GM12865 (cell line): ENCODE measurements around the gene NAA15.

ENCODE experiments used
- DNase-seq: peaks from one replicate; pipeline ENCODE4 v3.0.0; 2010; ENCODE audit warnings: low read depth
- H3K4me3 ChIP-seq: 2 replicates; pipeline ENCODE4 v1.5.1; 2011; ENCODE audit warnings: mild to moderate bottlenecking, low read depth, low read length, control low read depth
- CTCF ChIP-seq: IDR thresholded peaks from 2 replicates; pipeline ENCODE4 v1.5.1; 2011; ENCODE audit warnings: low read length, control low read depth, low read depth, inconsistent platforms; ENCODE audit not compliant: insufficient read depth; ENCODE audit errors: missing control alignments

NAA15 gene

GRCh38 chr4:139278912-139279759 is 22.2 kb upstream of the NAA15 start:
- TF ChIP-seq CTCF: no peak
- DNase-seq: no peak
- no peak overlapping the region for H3K4me3 ChIP-seq

DNA sequence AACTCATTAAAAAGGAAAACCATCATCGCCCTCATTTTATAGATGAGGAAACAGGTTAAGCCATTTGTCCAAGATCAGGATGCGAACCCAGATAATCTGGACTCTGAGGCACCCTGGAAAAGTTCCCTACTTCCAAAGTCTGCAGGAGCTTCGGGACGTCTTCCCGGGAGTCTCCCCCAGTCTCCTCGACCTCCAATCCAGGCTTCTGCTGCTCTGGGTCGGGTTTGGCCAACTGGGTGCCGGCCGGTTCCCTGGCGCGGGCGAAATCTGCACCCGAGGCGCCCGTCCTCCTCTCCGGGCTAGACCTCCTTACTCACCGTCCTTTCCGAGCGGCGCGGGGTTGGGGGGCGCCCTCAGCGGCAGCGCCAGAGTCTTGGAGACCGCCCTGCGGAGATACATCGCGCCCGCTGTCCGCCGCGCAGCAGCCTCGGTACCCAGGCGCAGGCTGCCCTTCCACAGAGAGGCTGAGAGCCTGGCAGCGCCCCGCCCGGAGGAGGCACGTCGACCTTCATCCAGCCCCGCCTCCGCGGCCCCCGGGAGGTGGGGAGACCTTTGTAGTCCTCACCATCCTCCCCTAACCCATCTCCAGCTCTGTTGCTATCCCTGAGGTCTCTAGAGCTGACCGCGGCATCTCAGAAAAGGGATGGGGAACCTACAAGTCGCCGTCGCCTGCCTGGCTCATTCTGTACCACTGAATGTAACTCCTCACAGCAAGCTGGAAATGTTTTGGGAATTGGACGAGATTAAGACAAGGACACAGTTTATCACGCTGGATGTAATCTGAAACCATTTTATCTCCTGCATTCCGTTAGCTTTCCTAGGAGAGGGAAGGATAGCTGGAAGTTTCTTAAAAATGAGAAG is 21.3 kb upstream of the NAA15 start, which contains the start of gene MGARP:
TSS of gene MGARP (minus strand) at position 466 of the 861 bp plus-strand sequence. CDS start at position 399, 67 bp downstream.
- no peak within 1 kb of the TSS for H3K4me3 ChIP-seq
- no peak for TF ChIP-seq CTCF
- peak; percentile 17 for DNase-seq

DNA sequence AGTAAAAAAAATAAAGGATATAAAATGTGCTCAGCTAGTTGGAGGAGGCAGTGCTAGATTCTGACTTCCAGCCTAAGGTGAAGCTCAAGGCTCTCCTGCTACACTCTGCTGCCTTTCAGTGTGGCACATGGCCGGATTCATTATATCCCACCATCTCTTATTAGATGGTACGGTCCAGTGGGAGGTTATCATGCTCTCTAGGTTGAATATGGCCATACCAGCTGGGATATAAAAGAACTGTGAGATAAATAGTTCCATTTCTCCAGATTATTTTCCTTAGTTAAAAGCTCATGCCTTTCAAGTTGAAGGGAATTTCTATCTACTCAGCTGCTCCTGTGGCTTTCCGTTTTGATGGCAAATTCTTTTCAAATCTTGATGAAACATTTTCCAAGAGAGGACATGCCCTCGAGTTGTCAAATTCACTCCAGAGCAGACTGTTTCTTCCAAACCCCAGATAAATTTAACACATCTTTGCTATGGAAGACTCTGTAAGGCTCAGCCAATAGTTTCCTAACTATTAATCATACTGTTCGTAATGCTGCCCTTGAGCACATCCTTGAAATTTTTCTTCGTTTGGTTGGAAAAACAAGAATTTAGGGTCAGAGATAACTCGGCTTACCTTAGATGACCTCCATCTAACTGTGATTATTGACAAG is 19.1 kb upstream of the NAA15 start:
- DNase-seq: no peak
- TF ChIP-seq CTCF: no peak
- no peak overlapping the region for H3K4me3 ChIP-seq

DNA sequence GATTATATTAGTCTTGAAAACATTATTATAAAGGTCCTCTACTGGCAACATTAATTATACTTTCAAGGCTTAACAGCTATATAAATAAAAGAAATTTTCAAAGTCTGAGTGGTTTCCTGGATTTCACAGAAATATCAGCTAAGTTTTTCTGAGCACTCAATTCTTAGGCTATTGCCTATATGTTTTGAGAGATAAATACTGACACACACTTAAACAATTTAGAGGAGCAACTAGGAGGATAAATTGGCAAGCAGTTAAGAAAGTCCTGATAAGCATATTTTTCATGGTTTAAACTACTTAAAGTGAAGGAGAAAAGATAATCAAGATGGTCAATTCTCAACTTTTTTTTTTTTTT is 18.6 kb upstream of the NAA15 start:
- no peak for DNase-seq
- H3K4me3 ChIP-seq: no peak overlapping the region
- TF ChIP-seq CTCF: no peak

- no peak for DNase-seq
- no peak overlapping the region for H3K4me3 ChIP-seq
- TF ChIP-seq CTCF: no peak
These were observed 15.1 kb upstream of the NAA15 start for GRCh38 chr4:139286186-139286698.

DNA sequence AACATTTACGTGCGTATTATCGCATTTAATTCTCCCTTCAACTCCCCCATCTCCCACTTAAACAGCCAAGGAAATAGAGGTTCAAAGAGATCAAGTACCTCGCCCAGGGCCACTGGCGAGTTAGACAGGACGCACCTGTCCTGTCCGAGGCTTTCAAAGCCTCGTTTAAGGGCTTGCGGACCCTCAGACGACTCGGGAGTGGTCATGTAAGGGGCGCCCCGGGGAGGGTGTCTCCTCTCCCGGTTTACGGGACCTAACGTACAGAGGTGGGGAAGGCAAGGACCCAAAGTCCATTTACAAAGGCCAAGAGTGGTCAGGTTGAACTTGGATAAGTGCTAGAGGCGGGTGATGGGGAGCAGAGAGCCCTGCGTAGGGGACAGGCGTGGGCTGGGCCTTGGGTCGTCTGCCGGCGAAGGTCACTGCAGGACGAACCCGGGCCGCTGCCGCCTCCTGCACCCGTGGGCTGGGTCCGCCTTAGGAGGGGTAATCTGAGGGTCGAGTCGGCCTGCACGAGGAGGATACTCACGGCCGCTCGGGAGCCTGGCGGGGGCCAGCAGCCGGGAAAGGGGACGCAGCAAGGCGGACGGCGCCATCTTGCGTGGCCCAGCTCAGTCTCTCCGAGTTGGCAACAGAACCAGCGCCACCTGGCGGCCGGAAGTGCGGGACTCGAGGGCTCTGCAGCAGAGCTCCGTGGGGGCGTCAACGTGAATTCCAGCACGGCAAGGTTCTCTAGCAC is 5.9 kb upstream of the NAA15 start:
- peak; percentile 96 for TF ChIP-seq CTCF
- peak overlapping the region; percentile 94 for H3K4me3 ChIP-seq
- peak; percentile 96 for DNase-seq
